HG02973 (cell line): ENCODE results near the gene IL6ST.
A peak's percentile ranks its signal among the peaks of the same experiment; 100 is the strongest.

Experiments
- ATAC-seq: cut with Tn5 transposase; IDR thresholded peaks from one replicate; pipeline ENCODE4 v1.9.1; 2021; ENCODE audit warnings: moderate library complexity; ENCODE audit not compliant: unreplicated experiment

IL6ST gene

DNA sequence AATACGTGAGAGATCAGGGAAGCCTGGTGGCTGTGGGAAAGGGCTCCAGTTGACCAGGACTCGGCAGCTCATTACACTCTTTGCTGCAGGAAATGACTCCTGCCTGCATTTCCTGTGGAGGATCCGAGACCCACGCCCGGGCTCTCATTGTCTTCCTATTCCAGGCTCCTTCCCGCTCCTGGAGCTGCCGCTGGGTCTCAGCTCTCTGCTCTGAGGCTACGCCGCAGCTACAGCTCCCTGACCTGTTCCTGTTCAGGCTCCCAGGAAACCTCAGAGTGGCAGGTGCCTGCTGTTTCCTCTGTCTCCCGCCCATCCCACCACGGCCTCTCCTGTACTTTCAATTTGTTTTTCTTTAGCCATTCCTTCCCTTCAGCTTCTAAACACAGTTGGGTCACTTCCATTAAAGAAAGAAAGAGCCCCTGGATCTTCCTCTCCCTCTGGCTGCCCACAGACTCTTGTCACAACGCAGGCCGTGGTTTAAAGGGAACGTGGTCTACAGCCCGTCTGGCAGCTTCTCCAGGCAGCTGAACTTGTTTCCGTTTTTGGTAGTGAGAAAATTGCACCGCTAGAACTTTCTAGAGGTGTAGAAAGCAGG is 71.5 kb downstream of the IL6ST start:
- ATAC-seq, result no peak

DNA sequence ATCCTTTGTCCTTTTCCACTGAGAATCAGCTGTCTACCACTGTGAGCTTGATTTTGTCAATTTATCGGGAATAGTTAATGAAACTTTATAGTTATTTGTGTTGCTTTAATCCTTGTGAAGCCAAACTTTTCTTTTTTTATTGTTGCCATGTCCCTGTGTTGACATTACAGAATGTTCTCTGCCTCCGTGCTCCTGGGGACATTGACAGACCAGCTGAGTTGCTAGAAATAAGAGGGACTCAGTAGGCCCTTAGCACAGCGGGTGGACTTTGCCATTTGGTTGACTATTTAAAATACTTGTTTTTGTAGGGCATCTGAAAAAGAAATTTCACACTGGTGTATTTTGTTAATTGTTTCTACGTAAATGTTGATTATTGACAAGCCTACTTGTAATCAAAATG is 73.1 kb downstream of the IL6ST start:
- ATAC-seq, result no peak

DNA sequence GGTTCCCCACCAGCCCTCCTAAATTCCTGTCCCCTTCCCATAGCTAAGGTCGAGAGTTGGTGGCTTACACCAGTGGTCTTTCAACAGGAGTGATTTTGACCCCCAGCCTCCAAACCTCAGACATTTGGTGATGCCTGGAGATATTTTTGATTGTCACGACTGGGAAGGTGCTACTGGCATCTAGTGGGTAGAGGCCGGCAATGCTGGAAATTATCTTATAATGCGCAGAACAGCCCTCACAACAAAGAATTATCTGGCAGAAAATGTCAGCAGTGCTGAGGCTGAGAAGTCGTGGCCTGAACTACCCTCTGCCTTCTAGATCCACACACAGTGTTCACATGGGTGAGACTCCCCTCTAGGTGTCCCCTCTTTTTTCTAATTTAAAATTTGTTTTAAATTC is 74.0 kb downstream of the IL6ST start:
- ATAC-seq, result no peak

DNA sequence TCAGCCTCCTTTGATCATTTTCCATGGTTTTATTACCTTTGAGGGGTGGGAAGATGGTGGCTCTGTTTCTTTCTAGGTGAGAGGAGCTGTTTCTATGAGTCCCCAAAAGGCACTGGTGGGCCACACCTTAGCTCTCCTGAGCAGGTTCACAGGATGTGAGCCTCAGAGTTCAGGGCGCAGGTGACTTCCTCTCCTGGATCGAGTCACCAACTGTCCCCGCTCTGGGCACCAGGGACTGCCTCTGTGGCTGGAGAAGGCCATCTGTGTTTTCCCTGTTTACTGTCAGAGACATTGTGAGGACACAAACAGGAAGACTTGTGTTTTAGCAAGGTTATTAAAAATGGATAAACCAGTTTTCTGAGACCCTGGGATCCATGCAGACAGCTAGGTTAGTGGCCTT is 75.1 kb downstream of the IL6ST start:
- no peak for ATAC-seq

DNA sequence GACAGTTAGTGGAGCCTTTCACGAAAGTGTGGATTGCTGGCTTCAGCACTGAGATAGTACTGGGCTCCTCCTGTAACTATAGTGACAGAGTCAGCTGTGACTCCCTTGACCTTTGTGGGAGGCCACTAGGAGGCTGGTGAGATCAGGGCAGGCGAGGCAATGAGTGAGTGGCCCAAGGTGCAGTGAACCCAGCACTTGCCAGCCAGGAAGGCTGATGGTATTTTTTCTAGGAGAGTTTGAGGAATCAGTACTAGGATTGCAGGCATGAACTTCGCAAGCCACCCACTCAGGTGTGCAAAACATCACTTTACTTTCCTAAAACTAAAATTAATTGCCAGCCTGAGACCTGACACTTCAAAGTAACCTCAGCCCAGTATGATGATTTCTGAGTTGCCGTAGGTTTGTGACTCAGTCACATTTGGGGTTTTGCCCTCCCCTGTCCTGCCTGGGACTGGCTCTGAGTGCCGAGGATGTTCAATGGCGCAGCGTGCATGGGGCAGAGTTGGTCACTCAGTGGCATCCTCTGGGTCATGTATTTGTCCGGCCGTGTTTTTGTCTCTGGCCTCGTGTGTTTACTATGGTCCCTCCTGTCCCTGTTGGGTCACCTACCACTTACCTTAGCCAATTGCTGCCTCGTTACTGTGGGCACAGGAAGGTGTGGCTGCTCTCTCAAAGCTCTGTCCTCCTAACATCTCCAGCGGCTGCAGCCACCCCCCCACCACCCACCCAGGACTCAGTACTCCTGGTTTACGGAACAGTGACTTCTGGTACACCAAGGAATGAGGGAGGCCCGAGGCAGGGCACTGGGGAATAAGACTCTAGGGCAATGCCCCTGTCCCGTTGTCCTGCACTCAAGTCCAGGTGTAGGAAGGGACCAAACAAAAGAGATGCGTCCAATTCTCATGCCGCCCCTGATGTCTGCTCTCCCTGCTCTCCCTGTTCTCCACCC is 76.4 kb downstream of the IL6ST start:
- ATAC-seq, result no peak

DNA sequence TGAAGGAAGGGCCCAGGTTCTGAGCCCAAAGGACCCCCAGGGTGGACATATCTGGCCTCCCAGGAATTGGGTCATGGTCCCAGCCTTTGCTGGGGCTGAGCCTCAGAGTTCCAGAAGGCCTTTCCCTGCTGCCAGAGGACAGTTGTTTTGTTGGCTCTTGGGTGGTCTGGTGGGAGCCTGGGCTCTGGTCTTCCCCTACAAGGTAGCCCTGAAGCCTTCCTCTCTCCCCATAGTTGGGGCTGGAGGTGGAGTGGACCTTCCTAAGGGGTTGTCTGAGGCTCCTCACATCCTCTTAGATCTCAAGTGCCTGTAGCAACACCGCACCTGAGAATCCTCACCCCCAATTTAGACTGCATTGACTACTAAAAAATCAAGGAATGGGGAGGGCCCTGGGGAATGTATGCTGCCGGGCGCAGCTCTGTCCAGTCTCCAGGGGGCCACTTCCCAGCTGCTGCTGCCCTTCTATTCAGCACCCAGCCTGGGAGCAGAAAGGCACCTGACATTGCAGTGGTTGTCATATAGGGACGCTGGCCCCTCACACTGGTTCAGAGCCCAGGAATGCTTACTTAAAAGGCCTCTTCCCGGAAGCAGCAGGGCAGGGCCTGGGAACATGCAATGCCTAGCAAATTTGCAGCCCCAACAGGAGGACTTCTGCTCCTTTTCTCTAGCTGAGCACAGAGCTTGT is 77.2 kb downstream of the IL6ST start:
- no peak for ATAC-seq

DNA sequence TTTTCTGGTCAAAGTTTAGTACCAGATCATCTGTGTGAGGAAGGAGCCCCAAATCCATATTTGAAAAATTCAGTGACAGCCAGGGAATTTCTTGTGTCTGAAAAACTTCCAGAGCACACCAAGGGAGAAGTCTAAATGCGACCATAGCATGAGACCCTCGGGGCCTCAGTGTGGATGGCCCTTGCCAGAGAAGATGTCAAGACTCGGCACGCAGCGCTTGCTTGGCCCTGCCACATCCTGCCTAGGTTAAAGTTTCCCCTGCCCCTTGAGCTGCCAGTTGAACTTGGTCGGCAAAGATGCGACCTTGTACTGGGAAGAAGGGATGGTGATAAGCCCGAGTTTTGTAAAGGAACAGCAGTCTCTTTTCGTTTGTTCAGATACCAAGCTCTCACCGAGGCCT is 77.8 kb downstream of the IL6ST start:
- ATAC-seq, result no peak

DNA sequence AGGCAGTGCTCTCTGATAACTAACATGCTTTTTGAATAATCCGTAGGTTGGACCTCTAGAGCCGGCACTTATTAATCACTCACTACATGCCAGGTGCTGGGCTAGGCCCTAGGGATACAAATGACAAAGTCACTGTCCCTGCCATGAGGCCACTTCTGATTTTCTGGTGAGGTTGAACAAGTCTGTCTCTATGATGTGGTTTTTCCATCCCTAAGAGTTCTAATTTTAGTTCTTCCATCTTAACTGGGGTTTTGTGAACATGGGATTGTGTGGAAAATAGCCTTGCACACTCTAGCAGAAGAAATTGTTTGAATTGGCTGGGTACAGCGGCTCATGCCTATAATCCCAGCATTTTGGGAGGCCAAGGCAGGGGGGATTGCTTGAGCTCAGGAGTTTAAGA is 79.0 kb downstream of the IL6ST start:
- no peak for ATAC-seq

DNA sequence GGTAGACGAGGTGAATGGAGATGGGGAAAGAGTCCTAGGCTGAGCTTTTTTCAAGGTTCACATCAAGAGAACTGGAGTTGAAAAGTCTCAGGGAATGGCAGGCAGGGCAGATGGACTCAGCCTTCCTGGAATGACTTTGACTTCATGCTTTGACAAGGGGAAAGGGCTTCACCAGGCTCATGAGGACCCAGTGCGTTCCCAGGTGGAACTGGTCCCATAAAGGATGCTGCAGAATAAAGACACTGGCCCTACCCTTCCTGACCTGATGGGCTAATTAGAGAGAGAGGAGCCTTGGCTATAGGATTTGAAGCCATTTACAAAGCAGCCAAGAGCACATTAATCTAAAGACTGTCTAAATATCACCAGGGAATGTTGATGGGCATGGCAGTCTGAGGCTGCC is 79.8 kb downstream of the IL6ST start:
- ATAC-seq, result no peak

DNA sequence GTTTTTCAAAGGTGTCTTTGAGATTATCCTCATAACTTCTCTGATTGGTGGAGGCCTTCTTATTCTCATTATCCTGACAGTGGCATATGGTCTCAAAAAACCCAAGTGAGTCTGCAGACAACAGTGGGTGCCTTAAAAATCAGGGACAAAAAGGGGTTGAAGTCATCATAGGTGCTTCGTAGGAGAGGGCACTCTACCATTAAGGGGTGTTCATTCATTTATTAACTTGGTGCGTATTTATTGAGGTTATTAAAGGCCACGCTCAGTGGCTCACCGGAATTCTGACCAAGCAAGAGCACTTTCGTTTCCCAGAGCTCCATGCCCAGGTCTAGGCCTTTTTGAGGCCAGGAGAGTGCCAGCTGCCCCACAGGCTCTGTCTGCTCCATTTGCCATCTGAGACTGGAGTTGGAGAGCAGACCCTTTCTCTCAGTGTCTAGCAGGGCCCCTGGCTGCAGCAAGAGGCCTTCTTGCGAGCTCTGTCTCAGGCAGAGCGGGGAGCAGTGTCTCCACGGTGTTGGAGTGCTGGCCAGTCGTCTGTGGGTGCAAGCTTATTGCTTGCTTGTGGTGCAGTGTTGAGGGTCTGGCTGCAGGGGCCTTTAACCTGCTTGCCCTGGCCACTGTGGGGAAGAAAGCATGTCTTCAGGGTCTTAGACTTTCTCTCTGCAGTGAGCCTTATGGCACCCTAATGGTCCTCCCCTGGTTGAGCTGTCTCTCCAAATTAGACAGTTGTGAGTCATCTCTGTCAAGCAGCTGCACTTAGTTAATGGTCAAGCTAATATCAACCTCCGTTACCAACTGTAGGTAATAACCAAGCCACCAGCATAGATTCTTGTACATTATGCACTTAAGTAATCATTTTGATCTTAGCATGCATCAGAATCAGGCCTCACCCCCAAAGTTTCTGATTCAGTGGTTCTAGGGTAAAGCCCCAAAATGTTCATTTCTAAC is 81.0 kb downstream of the IL6ST start:
- ATAC-seq, result peak; percentile 88

DNA sequence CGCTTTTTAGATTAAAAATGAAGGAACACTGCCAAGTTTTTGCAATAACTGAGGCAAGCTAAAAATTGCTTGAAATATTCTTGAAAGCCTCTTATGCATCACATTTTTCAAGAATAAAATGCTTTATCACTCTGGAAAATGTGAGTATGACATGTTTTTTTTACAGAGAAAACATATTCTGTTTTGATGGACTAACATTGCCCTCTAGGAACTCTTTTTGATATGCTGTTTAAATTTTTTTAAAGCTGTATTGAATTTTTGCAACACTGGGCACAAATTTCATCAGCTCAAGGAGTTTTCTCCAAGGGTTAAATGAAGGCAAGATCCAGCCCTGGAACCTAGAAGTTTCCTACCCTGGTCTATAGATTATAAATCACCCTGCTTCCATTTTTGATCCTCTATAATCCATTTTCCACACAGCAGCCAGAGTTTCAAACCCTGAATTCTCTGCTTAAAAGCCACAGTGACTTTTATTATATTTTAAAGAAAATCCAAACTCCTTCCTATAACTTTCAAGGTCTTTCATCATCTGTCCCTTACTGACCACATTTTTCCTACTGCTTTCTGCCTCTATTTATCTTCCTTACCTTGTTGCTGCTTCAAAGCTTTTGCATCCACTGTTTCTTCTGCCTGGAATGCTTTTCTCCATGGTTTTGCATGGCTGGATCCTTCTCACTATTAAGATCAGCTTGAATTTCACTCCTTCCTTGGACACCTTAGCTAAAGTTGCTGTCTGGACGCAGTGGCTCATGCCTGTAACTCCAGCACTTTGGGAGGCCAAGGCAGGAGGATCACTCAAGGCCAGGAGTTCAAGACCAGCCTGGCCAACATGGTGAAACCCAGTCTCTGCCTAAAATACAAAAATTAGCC is 82.7 kb downstream of the IL6ST start:
- no peak for ATAC-seq

DNA sequence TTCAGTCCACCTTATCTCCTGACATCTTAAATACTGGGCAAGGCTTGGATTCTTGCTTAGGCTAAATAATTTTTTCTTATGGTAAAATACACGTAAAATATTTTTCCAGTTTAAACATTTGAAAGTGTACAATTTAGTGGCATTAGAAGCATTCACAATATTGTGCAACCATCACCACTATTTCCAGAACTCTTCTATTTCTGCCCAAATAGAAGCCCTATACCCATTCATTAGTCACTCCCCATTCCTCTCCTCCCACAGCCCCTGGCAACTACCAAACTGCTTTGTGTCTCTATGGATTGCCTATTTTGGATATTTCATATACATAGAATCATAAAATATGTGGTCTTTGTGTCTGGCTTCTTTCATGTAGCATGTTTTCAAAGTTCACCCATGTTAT is 86.0 kb downstream of the IL6ST start:
- ATAC-seq, result no peak

DNA sequence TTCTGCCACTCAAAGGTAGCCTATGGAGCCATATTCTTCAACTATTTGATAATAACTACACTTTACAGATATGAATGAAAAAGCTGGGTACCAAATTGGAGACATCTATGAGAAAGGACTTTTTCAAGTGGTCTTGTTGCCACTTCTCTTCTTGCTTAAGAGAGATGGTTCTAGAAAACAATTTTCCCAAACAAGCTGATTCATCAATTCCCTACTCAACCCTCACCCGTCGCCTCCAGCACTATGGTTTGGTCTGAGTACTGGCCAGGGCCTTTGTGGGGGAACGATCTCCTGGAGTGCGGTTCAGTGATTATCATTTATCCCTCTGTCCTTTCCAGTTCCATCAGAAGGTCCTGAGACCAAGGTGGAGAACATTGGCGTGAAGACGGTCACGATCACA is 86.8 kb downstream of the IL6ST start:
- ATAC-seq, result no peak

DNA sequence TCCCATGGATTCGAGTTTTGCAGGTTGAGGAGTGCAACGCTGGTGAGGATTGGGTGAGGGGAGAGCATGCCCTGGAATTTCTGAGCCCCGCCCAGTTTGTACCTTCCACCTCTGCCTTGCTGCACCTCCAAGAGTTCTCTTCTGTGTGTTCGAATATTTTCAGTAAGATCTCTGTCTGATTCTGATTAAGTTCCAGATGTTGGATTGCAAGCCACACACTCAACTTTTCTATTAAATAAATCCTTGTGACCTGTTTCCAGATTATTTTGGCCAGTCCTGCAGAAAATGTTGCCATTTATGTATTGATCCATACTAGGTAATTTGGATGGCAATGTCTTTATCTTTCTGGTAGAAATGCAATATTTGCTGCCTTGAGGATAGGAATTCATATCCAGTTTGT is 89.5 kb downstream of the IL6ST start:
- ATAC-seq, result no peak

DNA sequence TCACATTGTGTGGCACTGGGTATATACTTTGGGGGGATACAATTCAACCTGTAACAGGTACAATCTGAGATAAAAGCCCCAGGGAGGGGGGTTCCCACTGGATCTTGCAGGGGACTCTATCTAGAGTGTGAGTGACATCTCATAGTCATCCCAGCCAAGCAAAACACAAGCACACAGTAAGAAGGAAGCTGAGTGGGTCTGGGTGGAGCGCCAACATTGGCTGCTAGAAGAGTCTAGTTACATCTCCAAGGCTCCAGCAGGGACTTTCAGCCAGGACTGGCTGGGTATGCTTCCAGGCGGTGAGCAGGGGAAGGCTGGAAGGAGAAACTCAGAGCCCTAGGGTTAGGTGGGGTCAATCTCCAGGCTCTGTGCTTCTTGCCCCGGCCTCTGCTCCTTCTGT is 90.6 kb downstream of the IL6ST start:
- no peak for ATAC-seq

DNA sequence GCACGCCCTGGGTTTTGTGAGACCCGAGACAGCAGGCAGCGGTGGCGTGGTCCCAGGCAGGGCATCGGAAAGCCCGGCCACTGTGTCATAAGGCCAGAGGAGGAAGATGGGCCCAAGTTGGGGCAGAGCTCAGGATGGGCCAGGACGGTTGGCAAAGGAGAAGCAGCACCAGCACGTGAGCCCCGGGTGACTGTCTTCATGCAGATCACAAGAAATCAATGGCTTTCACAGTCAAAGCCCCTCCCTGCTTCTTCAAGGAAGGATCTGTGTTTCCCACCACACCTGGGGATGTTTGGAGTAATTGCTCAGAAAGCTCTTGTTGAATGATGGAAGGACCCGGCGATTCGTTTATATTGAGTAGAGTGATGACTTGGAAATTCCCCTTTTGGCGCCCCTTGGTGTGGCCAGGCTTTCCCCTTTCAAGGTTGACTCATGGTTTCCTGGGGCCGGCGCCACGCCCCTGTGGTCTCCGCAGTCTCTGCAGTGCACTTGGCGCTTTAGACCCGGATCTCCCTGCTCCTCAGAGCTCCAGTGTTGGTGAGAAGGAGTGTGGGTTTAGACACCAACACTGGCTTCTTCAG is 91.6 kb downstream of the IL6ST start:
- peak; percentile 94 for ATAC-seq

DNA sequence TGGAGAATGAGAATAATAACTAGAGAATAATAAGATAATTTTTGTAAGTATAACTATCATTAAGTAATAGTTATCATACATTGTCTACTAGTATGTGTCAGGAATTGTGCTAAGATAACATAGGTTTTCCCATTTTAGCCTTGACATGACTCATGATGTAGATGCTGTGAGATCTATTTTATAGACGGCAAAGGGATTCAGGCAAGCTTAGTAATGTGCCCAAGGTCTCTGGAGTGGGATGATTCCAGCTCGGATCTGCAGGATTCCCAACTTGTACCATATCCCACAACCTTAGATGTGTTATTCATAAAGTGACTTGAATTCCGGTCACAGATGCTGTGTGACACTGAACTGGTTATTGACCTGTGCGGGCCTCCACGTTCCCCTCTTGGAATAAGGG is 92.1 kb downstream of the IL6ST start:
- no peak for ATAC-seq

DNA sequence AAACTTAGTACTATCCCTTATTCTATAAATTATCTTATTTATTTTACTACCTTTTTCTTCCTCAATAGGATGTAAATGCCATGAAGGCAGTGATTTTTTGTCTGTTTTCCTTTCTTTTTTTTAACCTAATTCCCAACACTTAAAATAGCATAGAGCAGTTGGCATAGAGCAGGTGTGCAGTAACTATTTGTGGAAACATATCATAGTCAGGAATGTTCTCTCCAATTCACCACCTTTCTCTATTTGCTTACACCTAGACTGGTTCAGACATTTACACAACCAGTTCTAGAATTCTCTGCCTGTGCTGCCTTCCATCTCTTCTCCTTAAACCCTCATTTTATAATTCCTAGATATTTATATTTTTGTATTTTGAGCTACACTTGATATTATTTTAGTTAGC is 94.0 kb downstream of the IL6ST start:
- no peak for ATAC-seq

DNA sequence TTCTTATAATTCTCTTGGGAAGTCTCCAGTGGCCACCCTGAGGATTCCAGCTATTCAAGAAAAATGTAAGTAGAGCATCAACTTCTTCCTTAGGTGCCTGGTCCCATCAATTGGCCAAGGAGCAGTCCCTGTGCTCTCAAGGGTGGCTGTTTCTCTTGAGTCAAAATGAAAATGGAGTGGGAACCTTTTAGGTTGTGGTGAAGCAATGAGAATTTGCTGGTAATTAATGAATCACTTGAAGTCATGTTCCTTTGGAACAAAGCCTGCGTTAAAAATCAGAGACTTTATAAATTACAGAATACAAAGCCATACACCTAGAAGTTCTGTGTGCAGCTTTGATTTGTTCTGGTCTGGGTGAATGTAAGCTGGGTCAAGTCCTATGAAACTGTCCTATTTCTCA is 94.7 kb downstream of the IL6ST start:
- no peak for ATAC-seq

DNA sequence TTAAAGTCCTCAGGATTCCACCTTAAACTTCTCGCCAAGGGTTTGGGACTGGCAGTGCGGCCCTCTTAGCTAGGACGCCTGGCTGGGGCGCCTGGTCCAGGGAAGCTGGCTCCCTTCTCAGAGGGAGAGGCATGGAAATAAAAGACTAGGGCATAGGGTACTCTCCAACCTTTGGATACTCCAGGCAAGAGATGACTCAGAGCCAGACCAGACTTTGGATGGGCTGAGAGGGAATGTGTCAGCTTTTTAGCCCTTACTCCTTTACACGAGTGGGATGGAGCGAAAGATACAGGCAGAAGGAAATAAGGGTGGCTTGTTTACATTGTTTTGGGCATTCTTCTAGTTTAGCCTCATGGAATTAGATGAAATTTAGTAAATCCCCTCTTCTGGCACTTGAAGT is 95.4 kb downstream of the IL6ST start:
- no peak for ATAC-seq
